ENCODE measurements around the gene SLC34A3.
A peak's percentile ranks its signal among the peaks of the same experiment; 100 is the strongest.

Gene SLC34A3

GRCh38 chr9:137221506-137222111, 9.1 kb upstream of the SLC34A3 start:
- TF ChIP-seq CTCF (IDR thresholded peaks at IDR 0.05; ENCODE audit: low read depth, low read length) = no peak
- no peak for DNase-seq (ENCODE audit: low read depth in 2 of 2)
- H3K4me3 ChIP-seq (replicated peaks in 1 of 2; ENCODE audit: low read depth in 2 of 2, low read length in 2 of 2) = no peak overlapping the region

DNA sequence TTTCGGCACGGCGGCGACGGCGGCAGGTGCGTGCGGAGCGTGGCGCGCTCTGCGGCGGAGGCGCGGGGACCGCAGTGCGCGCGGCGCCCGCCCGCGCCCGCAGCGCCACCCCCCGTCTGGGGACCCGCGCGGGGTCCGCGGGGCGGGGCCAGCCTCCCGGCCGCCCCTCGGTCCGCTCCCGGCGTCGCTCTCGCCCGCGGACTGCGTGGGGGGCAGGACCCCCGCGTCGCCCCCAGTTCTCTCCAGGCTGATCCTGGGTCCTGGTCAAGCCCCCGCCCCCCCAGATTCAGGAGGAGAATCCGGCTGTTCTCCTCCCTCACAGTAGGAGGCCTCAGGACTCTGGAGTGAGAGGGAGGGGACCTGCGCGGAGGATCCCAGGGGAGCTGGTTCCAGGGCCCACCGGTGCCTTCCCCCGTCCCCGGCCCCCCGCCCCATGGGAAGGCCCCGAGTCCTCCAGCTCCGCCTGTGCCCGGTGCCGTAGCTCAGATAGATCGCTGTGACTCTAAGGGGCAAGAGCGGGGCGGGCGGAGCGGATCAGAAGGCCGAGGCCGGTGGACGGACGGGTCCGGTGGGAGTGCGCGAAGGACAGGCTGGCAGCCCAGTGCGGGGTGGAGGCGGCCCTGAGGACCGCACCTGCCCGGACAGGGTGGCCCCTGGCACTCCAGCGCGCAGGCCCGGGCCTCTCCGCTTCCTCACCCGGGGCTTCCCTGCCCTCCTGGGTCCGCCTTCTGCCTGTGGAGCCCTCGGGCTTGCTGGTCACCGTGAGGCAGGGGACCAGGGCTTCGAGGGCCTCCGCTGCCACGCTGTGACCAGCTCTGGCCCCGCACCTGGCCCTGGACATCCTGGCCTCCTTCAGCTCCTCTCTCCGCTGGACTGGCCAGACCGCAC, 8.3 kb upstream of the SLC34A3 start, which contains the start of gene RNF208:
Gene RNF208, minus strand, starts transcription at position 51 of the 888 bp plus-strand sequence. CDS start 1,028 bp downstream, outside the sequence.
- peak within 1 kb of the TSS; percentile 37 to 48 for H3K4me3 ChIP-seq (replicated peaks in 1 of 2; ENCODE audit: low read depth in 2 of 2, low read length in 2 of 2)
- no peak for DNase-seq (ENCODE audit: low read depth in 2 of 2)
- no peak for TF ChIP-seq CTCF (IDR thresholded peaks at IDR 0.05; ENCODE audit: low read depth, low read length)

- H3K4me3 ChIP-seq (replicated peaks in 1 of 2; ENCODE audit: low read depth in 2 of 2, low read length in 2 of 2) = peak overlapping the region; percentile 70 to 83
- TF ChIP-seq CTCF (IDR thresholded peaks at IDR 0.05; ENCODE audit: low read depth, low read length) = no peak
- peak; percentile 99 for DNase-seq (ENCODE audit: low read depth in 2 of 2)
Observed at GRCh38 chr9:137223078-137223970, 7.4 kb upstream of the SLC34A3 start.

DNA sequence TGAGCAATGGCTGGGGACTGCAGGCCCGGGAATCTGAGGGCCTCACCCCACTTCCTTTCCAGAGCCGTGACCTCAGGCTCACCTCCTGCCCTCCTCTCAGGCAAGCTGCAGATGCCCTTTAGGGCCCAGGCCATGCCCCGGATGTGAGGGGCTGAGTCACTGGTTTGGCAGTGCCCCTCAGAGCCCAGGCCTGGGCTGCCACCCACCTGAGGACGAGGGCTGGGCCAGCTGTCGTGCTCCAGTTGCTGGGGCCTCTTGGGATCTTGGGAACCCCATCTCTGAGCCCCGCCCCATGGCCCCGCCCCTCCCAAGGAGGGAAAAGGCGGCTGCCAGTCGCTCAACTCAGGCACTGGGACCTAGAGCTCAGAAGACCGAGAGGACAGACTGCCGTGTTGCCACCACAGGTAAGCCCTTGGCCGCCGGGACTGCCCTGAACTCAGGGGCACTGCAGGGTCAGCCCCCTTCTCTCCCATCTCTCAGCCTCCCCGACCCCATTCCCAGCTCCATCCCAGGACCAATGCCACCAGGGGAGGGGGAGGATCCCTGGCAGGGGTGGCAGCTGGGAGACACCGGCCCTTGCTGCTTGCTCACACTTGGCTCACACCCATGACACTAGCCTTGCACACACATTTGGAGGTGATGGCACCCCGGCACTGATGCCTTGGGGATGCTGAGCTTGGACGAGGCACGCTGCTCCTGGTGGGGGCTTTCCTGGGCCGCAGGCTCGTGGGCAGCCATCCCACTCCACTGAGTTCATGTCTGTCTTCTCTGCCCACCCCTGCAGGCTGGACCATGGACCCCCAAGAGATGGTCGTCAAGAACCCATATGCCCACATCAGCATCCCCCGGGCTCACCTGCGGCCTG, 5.6 kb upstream of the SLC34A3 start, which contains the start of gene CYSRT1:
Gene CYSRT1, plus strand, starts transcription at position 345 of the 865 bp plus-strand sequence. Its CDS starts 448 bp downstream, at position 793.
- no peak for TF ChIP-seq CTCF (IDR thresholded peaks at IDR 0.05; ENCODE audit: low read depth, low read length)
- peak within 1 kb of the TSS; percentile 70 to 83 for H3K4me3 ChIP-seq (replicated peaks in 1 of 2; ENCODE audit: low read depth in 2 of 2, low read length in 2 of 2)
- DNase-seq (ENCODE audit: low read depth in 2 of 2) = no peak

- TF ChIP-seq CTCF (IDR thresholded peaks at IDR 0.05; ENCODE audit: low read depth, low read length) = no peak
- no peak for DNase-seq (ENCODE audit: low read depth in 2 of 2)
- H3K4me3 ChIP-seq (replicated peaks in 1 of 2; ENCODE audit: low read depth in 2 of 2, low read length in 2 of 2) = no peak overlapping the region
Observed at GRCh38 chr9:137225699-137226331, 4.9 kb upstream of the SLC34A3 start.

All from cardiac fibroblast (primary cell).